Measurements from ENCODE around the gene SLC26A2. TPM values are rescaled to one million over a fixed set of nuclear protein-coding genes. Genes with fewer than 3 reads are reported as not detected.

SLC26A2 gene
- total and polyA plus RNA-seq, 2 donors (not counting 1 experiment from before 2014, with no cell fraction given): 2.1 to 13.2 TPM

DNA sequence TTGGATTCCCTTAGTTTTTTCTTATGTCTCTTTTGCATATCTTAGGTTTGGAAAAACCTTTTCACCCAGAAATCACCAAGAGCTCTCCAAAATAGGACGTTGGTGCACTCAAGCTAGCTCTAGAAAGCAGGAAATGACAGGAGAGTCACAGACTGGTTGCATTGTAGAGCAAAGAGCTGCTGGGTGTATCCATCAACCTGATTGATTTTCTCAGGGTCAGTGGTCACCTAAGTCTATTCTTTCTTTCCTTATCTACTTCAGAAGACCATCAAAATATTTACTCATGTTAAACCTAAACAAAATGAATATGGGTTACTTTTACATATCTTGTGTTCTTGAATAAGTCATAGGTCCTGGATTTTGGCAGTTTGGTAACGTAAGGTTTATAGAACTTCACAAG is 14.9 kb downstream of the SLC26A2 start:
- Histone ChIP-seq H3K9me3 (ENCODE audit: control extremely low read depth in 1 of 3, control insufficient read depth in 2 of 3, insufficient read depth in 1 of 3, low read length in 2 of 3) (no peaks in the 10 kb centered on the region), H3K79me2 (ENCODE audit: control insufficient read depth, insufficient read depth, low read length) (peaks cover 11% of the 10 kb centered on the region), H2AFZ (ENCODE audit: insufficient read depth, low read depth, low read length, poor library complexity, severe bottlenecking) (no peak overlapping the region), H3K4me1 (ENCODE audit: control insufficient read depth in 2 of 2, insufficient read depth in 2 of 2, low read length in 2 of 2) (no peaks in the 10 kb centered on the region), H3K27ac (ENCODE audit: low read length in 2 of 2) (no peak overlapping the region), H3K4me3 (ENCODE audit: control extremely low read depth in 1 of 5, extremely low read depth in 1 of 5, insufficient read depth in 1 of 5, low read depth in 2 of 5, low read length in 4 of 5) (no peak overlapping the region), H3K4me2 (replicated peaks; ENCODE audit: low read depth, low read length, poor library complexity, severe bottlenecking) (no peak overlapping the region), H3K9ac (ENCODE audit: low read length) (no peak overlapping the region), H3K27me3 (replicated peaks in 1 of 4; ENCODE audit: control extremely low read depth in 1 of 4, control insufficient read depth in 3 of 4, insufficient read depth in 4 of 4, low read length in 3 of 4) (no peaks in the 10 kb centered on the region), H3K36me3 (replicated peaks in 1 of 2; ENCODE audit: control extremely low read depth in 1 of 2, control insufficient read depth in 1 of 2, extremely low read depth in 1 of 2, insufficient read depth in 2 of 2, low read length in 1 of 2) (peaks cover 2 to 30% of the 10 kb centered on the region in 2 experiments), H4K20me1 (ENCODE audit: control insufficient read depth, insufficient read depth, low read length, poor library complexity, severe bottlenecking) (peaks cover 7% of the 10 kb centered on the region)
- H3K4me1 Mint-ChIP-seq: no peaks in the 10 kb centered on the region
- DNase-seq (no peak), ATAC-seq (ENCODE audit: low read depth) (no peak)
- H3K27me3 Mint-ChIP-seq: no peaks in the 10 kb centered on the region
- TF ChIP-seq, protein P1, sequence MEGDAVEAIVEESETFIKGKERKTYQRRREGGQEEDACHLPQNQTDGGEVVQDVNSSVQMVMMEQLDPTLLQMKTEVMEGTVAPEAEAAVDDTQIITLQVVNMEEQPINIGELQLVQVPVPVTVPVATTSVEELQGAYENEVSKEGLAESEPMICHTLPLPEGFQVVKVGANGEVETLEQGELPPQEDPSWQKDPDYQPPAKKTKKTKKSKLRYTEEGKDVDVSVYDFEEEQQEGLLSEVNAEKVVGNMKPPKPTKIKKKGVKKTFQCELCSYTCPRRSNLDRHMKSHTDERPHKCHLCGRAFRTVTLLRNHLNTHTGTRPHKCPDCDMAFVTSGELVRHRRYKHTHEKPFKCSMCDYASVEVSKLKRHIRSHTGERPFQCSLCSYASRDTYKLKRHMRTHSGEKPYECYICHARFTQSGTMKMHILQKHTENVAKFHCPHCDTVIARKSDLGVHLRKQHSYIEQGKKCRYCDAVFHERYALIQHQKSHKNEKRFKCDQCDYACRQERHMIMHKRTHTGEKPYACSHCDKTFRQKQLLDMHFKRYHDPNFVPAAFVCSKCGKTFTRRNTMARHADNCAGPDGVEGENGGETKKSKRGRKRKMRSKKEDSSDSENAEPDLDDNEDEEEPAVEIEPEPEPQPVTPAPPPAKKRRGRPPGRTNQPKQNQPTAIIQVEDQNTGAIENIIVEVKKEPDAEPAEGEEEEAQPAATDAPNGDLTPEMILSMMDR (IDR thresholded peaks at IDR 0.05): no peak
- TF ChIP-seq EZH2 (IDR thresholded peaks at IDR 0.05; ENCODE audit: borderline replicate concordance, insufficient read depth, low read depth, low read length, poor library complexity, severe bottlenecking): no peak
- H3K9me3 Mint-ChIP-seq (ENCODE audit: insufficient read depth): no peaks in the 10 kb centered on the region
- intact Hi-C loops (cut with micrococcal nuclease): no loop called here
- no peak overlapping the region for H3K27ac Mint-ChIP-seq
- POLR2A ChIA-PET: no interaction called here
- H3K4me3 Mint-ChIP-seq: no peak overlapping the region
- 100% methylated on average over 1 of the region's 2 CpGs for WGBS (ENCODE audit: insufficient coverage)
- CTCF ChIA-PET: no interaction called here

DNA sequence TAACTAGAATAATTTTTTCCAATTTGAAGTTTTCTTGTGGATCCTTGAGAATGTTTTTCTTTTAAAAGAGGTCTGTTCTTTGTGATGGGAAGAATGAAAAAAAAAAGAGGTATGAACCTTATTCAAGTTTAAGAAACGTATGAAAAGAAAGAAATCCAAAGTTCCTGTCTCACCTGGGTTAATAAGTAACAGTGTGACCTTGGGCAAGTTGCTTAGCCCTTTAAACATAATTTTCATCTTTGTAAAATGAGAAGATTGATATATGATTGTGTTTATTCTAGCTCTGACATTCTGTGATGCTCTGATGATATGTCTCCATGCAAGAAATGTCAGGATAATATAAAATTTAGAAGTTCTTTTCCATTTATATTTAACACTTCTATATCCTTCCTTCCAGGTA is 19.3 kb downstream of the SLC26A2 start:
- peaks cover 3 to 43% of the 10 kb centered on the region in 2 experiments for H3K36me3 ChIP-seq (replicated peaks in 1 of 2; ENCODE audit: control extremely low read depth in 1 of 2, control insufficient read depth in 1 of 2, extremely low read depth in 1 of 2, insufficient read depth in 2 of 2, low read length in 1 of 2)
- no peak overlapping the region for H3K9ac ChIP-seq (ENCODE audit: low read length)
- peaks cover 7% of the 10 kb centered on the region for H3K79me2 ChIP-seq (ENCODE audit: control insufficient read depth, insufficient read depth, low read length)
- no peak overlapping the region for H3K4me3 ChIP-seq (ENCODE audit: control extremely low read depth in 1 of 5, extremely low read depth in 1 of 5, insufficient read depth in 1 of 5, low read depth in 2 of 5, low read length in 4 of 5)
- H3K4me1 ChIP-seq (ENCODE audit: control insufficient read depth in 2 of 2, insufficient read depth in 2 of 2, low read length in 2 of 2): no peaks in the 10 kb centered on the region
- H3K27me3 ChIP-seq (replicated peaks in 1 of 4; ENCODE audit: control extremely low read depth in 1 of 4, control insufficient read depth in 3 of 4, insufficient read depth in 4 of 4, low read length in 3 of 4): no peaks in the 10 kb centered on the region
- CTCF ChIA-PET: interaction anchor here (1.4 kb wide), 1 partner anchor 11 kb away, joined by 8 read pairs; no protein-coding TSS in a partner anchor
- peaks cover 7% of the 10 kb centered on the region for H4K20me1 ChIP-seq (ENCODE audit: control insufficient read depth, insufficient read depth, low read length, poor library complexity, severe bottlenecking)
- H3K4me2 ChIP-seq (replicated peaks; ENCODE audit: low read depth, low read length, poor library complexity, severe bottlenecking): no peak overlapping the region
- intact Hi-C loops (cut with micrococcal nuclease): no loop called here
- POLR2A ChIA-PET: no interaction called here
- H3K9me3 ChIP-seq (ENCODE audit: control extremely low read depth in 1 of 3, control insufficient read depth in 2 of 3, insufficient read depth in 1 of 3, low read length in 2 of 3): no peaks in the 10 kb centered on the region
- Mint-ChIP-seq H3K9me3 (ENCODE audit: insufficient read depth) (no peaks in the 10 kb centered on the region), H3K27ac (no peak overlapping the region), H3K4me1 (no peaks in the 10 kb centered on the region), H3K4me3 (no peak overlapping the region), H3K27me3 (no peaks in the 10 kb centered on the region)
- ATAC-seq (ENCODE audit: low read depth): no peak
- no peak for TF ChIP-seq EZH2 (IDR thresholded peaks at IDR 0.05; ENCODE audit: borderline replicate concordance, insufficient read depth, low read depth, low read length, poor library complexity, severe bottlenecking)
- TF ChIP-seq, protein P1 (IDR thresholded peaks at IDR 0.05): no peak
- DNase-seq: no peak
- H2AFZ ChIP-seq (ENCODE audit: insufficient read depth, low read depth, low read length, poor library complexity, severe bottlenecking): no peak overlapping the region
- no CpG with 5 or more reads among the region's 1 CpG for WGBS (ENCODE audit: insufficient coverage)
- H3K27ac ChIP-seq (ENCODE audit: low read length in 2 of 2): no peak overlapping the region

Measured in B cell (primary cell).